GM15510 (cell line): Measurements from ENCODE around the gene TMEM220.

Experiments used
- POLR2A ChIP-seq: IDR thresholded peaks from 3 replicates; pipeline ENCODE4 v1.6.1; 2011; ENCODE audit warnings: borderline replicate concordance; ENCODE audit not compliant: insufficient read length; ENCODE audit errors: extremely low read depth

The TMEM220 gene

GRCh38 chr17:10741416-10742135 lies 11.8 kb upstream of the TMEM220 start:
- TF ChIP-seq POLR2A = no peak

- no peak for TF ChIP-seq POLR2A
Measured at GRCh38 chr17:10739386-10739785, 9.6 kb upstream of the TMEM220 start.

GRCh38 chr17:10738521-10739258 lies 8.9 kb upstream of the TMEM220 start:
- TF ChIP-seq POLR2A = no peak

- TF ChIP-seq POLR2A = no peak
Measured at GRCh38 chr17:10737736-10738135, 7.9 kb upstream of the TMEM220 start.

- no peak for TF ChIP-seq POLR2A
Measured at GRCh38 chr17:10737168-10737622, 7.4 kb upstream of the TMEM220 start.

- TF ChIP-seq POLR2A = no peak
Measured at GRCh38 chr17:10735821-10736220, 6.0 kb upstream of the TMEM220 start.

GRCh38 chr17:10735251-10735650 lies 5.4 kb upstream of the TMEM220 start:
- no peak for TF ChIP-seq POLR2A

GRCh38 chr17:10733666-10734065 lies 3.8 kb upstream of the TMEM220 start:
- no peak for TF ChIP-seq POLR2A

- TF ChIP-seq POLR2A = no peak
Measured at GRCh38 chr17:10731408-10731879, 1.6 kb upstream of the TMEM220 start.

- TF ChIP-seq POLR2A = no peak
Measured at GRCh38 chr17:10728331-10728892, 1.4 kb downstream of the TMEM220 start.

GRCh38 chr17:10727192-10727591 lies 2.6 kb downstream of the TMEM220 start:
- TF ChIP-seq POLR2A = no peak

GRCh38 chr17:10726196-10726595 lies 3.6 kb downstream of the TMEM220 start:
- no peak for TF ChIP-seq POLR2A

- no peak for TF ChIP-seq POLR2A
Measured at GRCh38 chr17:10725262-10725661, 4.6 kb downstream of the TMEM220 start.

- no peak for TF ChIP-seq POLR2A
Measured at GRCh38 chr17:10724546-10725195, 5.2 kb downstream of the TMEM220 start.

GRCh38 chr17:10718547-10718946 lies 11.3 kb downstream of the TMEM220 start:
- TF ChIP-seq POLR2A = no peak
